PC-9 (cell line): Measurements from ENCODE around the gene GRB14. TPM values are rescaled to one million over a fixed set of nuclear protein-coding genes. Genes with fewer than 3 reads are reported as not detected.

ENCODE experiments used
- BruUV-seq: library from RNA; stranded (reverse); fragments of 400-500 nt; replicated peaks from 2 replicates; lab custom pipeline; 2021; lab: Mats Ljungman, UMichigan
- CTCF ChIA-PET: fragments of 300-600 bp; sonication (Branson Sonifier 250); formaldehyde crosslinking; loops from one replicate; lab custom pipeline; 2022; ENCODE audit warnings: antibody characterized with exemption; lab: Charles Lee
- POLR2A ChIA-PET: fragments of 300-600 bp; sonication (Branson Sonifier 250); formaldehyde crosslinking; loops from one replicate; lab custom pipeline; 2022; ENCODE audit warnings: antibody characterized with exemption; ENCODE audit not compliant: unreplicated experiment; lab: Charles Lee
- DNase-seq, 2 experiments: peaks; one replicate each; pipeline versions ENCODE4 v3.0.0 to v3.0.0-alpha.2; 2015 to 2022; ENCODE audit warnings: mixed read lengths in 1 of 2
- H2AFZ ChIP-seq: fragments of 200-600 bp; sonication (generic); 2 replicates; pipeline ENCODE4 v1.8.1; 2017; ENCODE audit warnings: antibody characterized with exemption
- H3F3A ChIP-seq: fragments of 200-600 bp; sonication (generic); 2 replicates; pipeline ENCODE4 v1.8.1; 2017; ENCODE audit warnings: antibody characterized with exemption, mild to moderate bottlenecking, low read depth; ENCODE audit not compliant: insufficient read depth
- H3K27ac ChIP-seq: fragments of 200-600 bp; sonication (generic); 2 replicates; pipeline ENCODE4 v1.6.1; 2016; ENCODE audit warnings: mixed run types
- H3K27me3 ChIP-seq: fragments of 200-600 bp; sonication (generic); 2 replicates; pipeline ENCODE4 v1.6.1; 2016; ENCODE audit warnings: low read depth, mixed run types; ENCODE audit not compliant: insufficient read depth
- H3K36me3 ChIP-seq: fragments of 200-600 bp; sonication (generic); 2 replicates; pipeline ENCODE4 v1.6.1; 2016; ENCODE audit warnings: low read depth, mixed run types
- H3K4me1 ChIP-seq: fragments of 200-600 bp; sonication (generic); replicated peaks from 2 replicates; pipeline ENCODE4 v1.6.1; 2016; ENCODE audit warnings: mixed run types; ENCODE audit not compliant: insufficient read depth
- H3K4me2 ChIP-seq: fragments of 200-600 bp; sonication (generic); 2 replicates; pipeline ENCODE4 v1.6.1; 2017; ENCODE audit warnings: mixed run types
- H3K4me3 ChIP-seq: fragments of 200-600 bp; sonication (generic); 2 replicates; pipeline ENCODE4 v1.6.1; 2016; ENCODE audit warnings: mixed run types
- H3K79me2 ChIP-seq: fragments of 200-600 bp; sonication (generic); 2 replicates; pipeline ENCODE4 v1.6.1; 2017; ENCODE audit warnings: low read depth, mixed run types
- H3K9me2 ChIP-seq: fragments of 200-600 bp; sonication (generic); 2 replicates; pipeline ENCODE4 v1.8.1; 2017; ENCODE audit warnings: mild to moderate bottlenecking; ENCODE audit not compliant: insufficient read depth
- H3K9me3 ChIP-seq: fragments of 200-600 bp; sonication (generic); 2 replicates; pipeline ENCODE4 v1.8.1; 2016; ENCODE audit warnings: low read depth; ENCODE audit not compliant: insufficient read depth
- H4K20me1 ChIP-seq: fragments of 200-600 bp; sonication (generic); 2 replicates; pipeline ENCODE4 v1.8.1; 2017; ENCODE audit not compliant: insufficient read depth
- CTCF ChIP-seq: fragments of 200-600 bp; sonication (generic); conservative IDR thresholded peaks from 2 replicates; pipeline ENCODE4 v1.6.1; 2017; ENCODE audit warnings: mixed run types, antibody characterized with exemption, mild to moderate bottlenecking, moderate library complexity
- EZH2 ChIP-seq: fragments of 200-600 bp; sonication (generic); IDR thresholded peaks from 2 replicates; pipeline ENCODE4 v1.8.0; 2017; ENCODE audit warnings: antibody characterized with exemption, low read depth
- intact Hi-C: fragments of 100-400 bp; cut with micrococcal nuclease; formaldehyde crosslinking; loops from one replicate; pipeline ENCODE4 v1.10.0; 2022; ENCODE audit not compliant: unreplicated experiment
- total RNA-seq: library from RNA; stranded (reverse); gene quantifications from 2 replicates; pipeline ENCODE4 v1.2.3, GENCODE V29; 2021

The GRB14 gene
- total RNA-seq, 1 experiment from 2014 or later: 3.4 TPM

DNA sequence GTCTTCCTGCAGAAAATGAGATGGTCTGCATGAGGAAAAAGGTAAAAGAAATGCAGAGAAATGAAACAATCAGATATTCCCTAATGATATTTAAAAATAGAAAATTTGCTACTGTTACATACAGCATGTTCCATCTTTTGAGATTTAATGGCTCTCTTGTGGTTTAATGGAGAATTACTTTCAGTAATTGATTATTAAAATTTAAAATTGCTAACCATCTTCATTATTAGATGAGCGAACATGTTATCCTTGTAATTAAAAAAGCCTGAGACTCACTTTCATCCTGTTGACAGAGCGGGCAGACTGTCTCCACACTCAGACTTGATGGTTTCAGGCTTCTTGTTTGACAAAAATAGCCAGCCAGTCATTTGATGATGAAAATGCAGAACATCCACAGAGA, 171.0 kb downstream of the GRB14 start:
- ChIA-PET CTCF (no interaction called here), POLR2A (no interaction called here)
- Histone ChIP-seq H3K9me3 (no peaks in the 10 kb centered on the region), H2AFZ (no peak overlapping the region), H3K4me3 (no peak overlapping the region), H3K27ac (no peak overlapping the region), H3F3A (no peaks in the 10 kb centered on the region), H3K79me2 (no peaks in the 10 kb centered on the region), H3K9me2 (no peaks in the 10 kb centered on the region), H4K20me1 (no peaks in the 10 kb centered on the region), H3K36me3 (no peaks in the 10 kb centered on the region), H3K4me2 (no peak overlapping the region), H3K4me1 (no peaks in the 10 kb centered on the region), H3K27me3 (no peaks in the 10 kb centered on the region)
- no TSS peak for BruUV-seq
- intact Hi-C loops: no loop called here
- TF ChIP-seq CTCF: no peak
- no peak for DNase-seq

GRCh38 chr2:164449706-164450105, 171.6 kb downstream of the GRB14 start:
- Histone ChIP-seq H3K27ac (no peak overlapping the region), H3K4me2 (no peak overlapping the region), H3K9me2 (no peaks in the 10 kb centered on the region), H3K4me3 (no peak overlapping the region), H3K9me3 (no peaks in the 10 kb centered on the region), H2AFZ (no peak overlapping the region), H3F3A (no peaks in the 10 kb centered on the region), H3K79me2 (no peaks in the 10 kb centered on the region), H3K27me3 (no peaks in the 10 kb centered on the region), H3K4me1 (no peaks in the 10 kb centered on the region), H4K20me1 (no peaks in the 10 kb centered on the region), H3K36me3 (no peaks in the 10 kb centered on the region)
- TF ChIP-seq EZH2 (no peak), CTCF (no peak)
- intact Hi-C loops: no loop called here
- no peak for DNase-seq
- CTCF ChIA-PET: interaction anchor here (0.7 kb wide), 1 partner anchor 19 kb away, joined by 3 read pairs; no protein-coding TSS in a partner anchor
- POLR2A ChIA-PET: no interaction called here
- no TSS peak for BruUV-seq

DNA sequence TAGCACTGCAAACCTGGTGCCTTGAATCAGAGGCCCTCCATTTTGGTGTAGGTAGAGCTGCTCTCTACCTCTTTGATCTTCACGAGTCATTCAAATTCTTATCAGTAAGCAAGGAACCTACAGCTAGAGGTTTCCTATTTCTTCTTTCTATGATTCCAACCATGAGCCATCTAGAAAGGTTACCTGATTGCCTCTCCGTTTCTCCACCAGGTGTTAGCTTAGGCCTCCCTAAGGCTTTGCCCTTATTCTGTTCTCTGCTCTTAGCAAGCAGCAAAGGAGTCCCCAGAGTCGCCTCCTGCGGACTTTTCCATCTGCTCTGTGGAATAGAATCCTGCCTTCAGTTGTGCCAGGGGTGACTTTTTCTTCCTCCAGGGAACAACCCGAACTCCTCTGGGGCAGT, 173.6 kb downstream of the GRB14 start:
- no peak for TF ChIP-seq CTCF
- no peak for TF ChIP-seq EZH2
- H3K4me3 ChIP-seq: no peak overlapping the region
- H3K4me2 ChIP-seq: no peak overlapping the region
- H3K27ac ChIP-seq: no peak overlapping the region
- ChIA-PET POLR2A (no interaction called here), CTCF (interaction anchor here (0.5 kb wide), 1 partner anchor 673 kb away, joined by 3 read pairs; no protein-coding TSS in a partner anchor)
- no TSS peak for BruUV-seq
- no peak for DNase-seq
- no peaks in the 10 kb centered on the region for H3F3A ChIP-seq
- no peaks in the 10 kb centered on the region for H4K20me1 ChIP-seq
- no peaks in the 10 kb centered on the region for H3K79me2 ChIP-seq
- no peaks in the 10 kb centered on the region for H3K36me3 ChIP-seq
- intact Hi-C loops: no loop called here
- no peak overlapping the region for H2AFZ ChIP-seq
- H3K27me3 ChIP-seq: no peaks in the 10 kb centered on the region
- H3K9me2 ChIP-seq: no peaks in the 10 kb centered on the region
- H3K4me1 ChIP-seq: no peaks in the 10 kb centered on the region
- H3K9me3 ChIP-seq: no peaks in the 10 kb centered on the region

Other genes starting within 250 kb of the GRB14 start
- gene COBLL1, start 220.3 kb upstream of the GRB14 start, total RNA-seq: 6.6 and 8.0 TPM in 2 replicates